HepG2 (cell line): ENCODE data around the gene IRF7. TPM values are rescaled to one million over a fixed set of nuclear protein-coding genes. Genes with fewer than 3 reads are reported as not detected.

Experiments used
- ATF7 ChIP-seq, 2 experiments: fragments of 450-650 bp in 1 of 2; sonication (generic) in 1 of 2; formaldehyde crosslinking in 1 of 2; IDR thresholded peaks; 2 replicates each; pipeline versions ENCODE4 v1.4.0 to v1.6.1; 2016 to 2020; ENCODE audit warnings: antibody characterized with exemption in 1 of 2, mild to moderate bottlenecking in 1 of 2, missing genetic modification reagents in 1 of 2
- CCDC6 ChIP-seq: sonication (generic); formaldehyde crosslinking; IDR thresholded peaks from 2 replicates; pipeline ENCODE4 v1.8.1; 2022; ENCODE audit warnings: mild to moderate bottlenecking, missing genetic modification reagents, moderate library complexity
- FOXO1 ChIP-seq: sonication (generic); formaldehyde crosslinking; IDR thresholded peaks from 2 replicates; pipeline ENCODE4 v1.4.0; 2020; ENCODE audit warnings: missing genetic modification reagents
- GATAD2A ChIP-seq: IDR thresholded peaks from 2 replicates; pipeline ENCODE4 v1.6.1; 2016
- HDAC2 ChIP-seq: sonication (generic); formaldehyde crosslinking; IDR thresholded peaks from 2 replicates; pipeline ENCODE4 v1.4.0; 2020; ENCODE audit warnings: missing genetic modification reagents
- SAP130 ChIP-seq: IDR thresholded peaks from 2 replicates; pipeline ENCODE4 v1.6.1; 2016; ENCODE audit warnings: low read depth
- SMAD1 ChIP-seq: sonication (generic); formaldehyde crosslinking; IDR thresholded peaks from 2 replicates; pipeline ENCODE4 v1.4.0; 2020; ENCODE audit warnings: missing genetic modification reagents, low read depth, mild to moderate bottlenecking, borderline replicate concordance
- ZBTB38 ChIP-seq: sonication (generic); formaldehyde crosslinking; IDR thresholded peaks from 2 replicates; pipeline ENCODE4 v1.5.1; 2020; ENCODE audit warnings: mild to moderate bottlenecking, missing genetic modification reagents
- ZBTB7B ChIP-seq: sonication (generic); formaldehyde crosslinking; IDR thresholded peaks from 2 replicates; pipeline ENCODE4 v1.4.0; 2020; ENCODE audit warnings: missing genetic modification reagents
- ZNF138 ChIP-seq: sonication (generic); formaldehyde crosslinking; IDR thresholded peaks from 2 replicates; pipeline ENCODE4 v1.5.0; 2020; ENCODE audit warnings: mild to moderate bottlenecking, low read depth, missing genetic modification reagents
- ZNF34 ChIP-seq: sonication (generic); formaldehyde crosslinking; IDR thresholded peaks from 2 replicates; pipeline ENCODE4 v1.4.0; 2020; ENCODE audit warnings: mild to moderate bottlenecking, missing genetic modification reagents, borderline replicate concordance
- ZNF468 ChIP-seq: sonication (generic); formaldehyde crosslinking; IDR thresholded peaks from 2 replicates; pipeline ENCODE4 v1.8.0; 2022; ENCODE audit warnings: mild to moderate bottlenecking, moderate library complexity, missing genetic modification reagents
- ZNF614 ChIP-seq: IDR thresholded peaks from 2 replicates; pipeline ENCODE4 v1.6.1; 2018; ENCODE audit warnings: missing biosample characterization, missing genetic modification reagents, inconsistent platforms, borderline replicate concordance
- ZNF709 ChIP-seq: sonication (generic); formaldehyde crosslinking; IDR thresholded peaks from 2 replicates; pipeline ENCODE4 v1.5.0; 2020; ENCODE audit warnings: mild to moderate bottlenecking, missing genetic modification reagents
- polyA plus RNA-seq, 8 experiments: library from polyadenylated mRNA; depleted of rRNA in 3 of 8; stranded (reverse) in 7 of 8; unstranded in 1 of 8; fragments of >200 nt; fragmentation: Illumina TruSeq in 4 of 8; extraction: Trizol in 4 of 8; gene quantifications; 2 replicates each; pipeline versions ENCODE4 v1.2.1 to v1.2.3, GENCODE V29; 2011 to 2016; ENCODE audit warnings: low read depth in 4 of 8, missing spikeins in 1 of 8, mixed read lengths in 1 of 8; ENCODE audit not compliant: insufficient read depth in 1 of 8
- total RNA-seq, 5 experiments: library from RNA; depleted of rRNA; stranded (reverse); fragments of >200 nt; fragmentation: Illumina TruSeq; extraction: Trizol; gene quantifications; 2 replicates each; pipeline ENCODE4 v1.2.3, GENCODE V29; 2016; ENCODE audit warnings: low read depth in 1 of 5
- TF ChIP-seq, protein P1 (sequence below): IDR thresholded peaks from 2 replicates; pipeline ENCODE4 v1.6.1; 2016; ENCODE audit warnings: low read depth, borderline replicate concordance
- TF ChIP-seq, protein P2 (sequence below): sonication (generic); formaldehyde crosslinking; IDR thresholded peaks from 2 replicates; pipeline ENCODE4 v1.5.0; 2020; ENCODE audit warnings: missing genetic modification reagents
- TF ChIP-seq, protein P3 (sequence below): sonication (generic); formaldehyde crosslinking; IDR thresholded peaks from 2 replicates; pipeline ENCODE4 v1.5.0; 2020; ENCODE audit warnings: mild to moderate bottlenecking, missing genetic modification reagents
- TF ChIP-seq, protein P4 (sequence below), 2 experiments: sonication (generic) in 1 of 2; formaldehyde crosslinking in 1 of 2; IDR thresholded peaks; 2 replicates each; pipeline versions ENCODE4 v1.4.0 to v1.6.1; 2018 to 2020; ENCODE audit warnings: missing genetic modification reagents in 2 of 2, borderline replicate concordance in 1 of 2, low read depth in 1 of 2, mild to moderate bottlenecking in 1 of 2, missing biosample characterization in 1 of 2
- TF ChIP-seq, protein P5 (sequence below): sonication (generic); formaldehyde crosslinking; IDR thresholded peaks from 2 replicates; pipeline ENCODE4 v1.5.0; 2020; ENCODE audit warnings: mild to moderate bottlenecking, missing genetic modification reagents, moderate library complexity
- TF ChIP-seq, protein P6 (sequence below): sonication (generic); formaldehyde crosslinking; conservative IDR thresholded peaks from 2 replicates; pipeline ENCODE4 v1.5.0; 2020; ENCODE audit warnings: missing genetic modification reagents

IRF7 gene
- total and polyA plus RNA-seq, 2 of the 13 experiments (the other 11 are each of a cell fraction or from before 2014, with no cell fraction given), result not detected

DNA sequence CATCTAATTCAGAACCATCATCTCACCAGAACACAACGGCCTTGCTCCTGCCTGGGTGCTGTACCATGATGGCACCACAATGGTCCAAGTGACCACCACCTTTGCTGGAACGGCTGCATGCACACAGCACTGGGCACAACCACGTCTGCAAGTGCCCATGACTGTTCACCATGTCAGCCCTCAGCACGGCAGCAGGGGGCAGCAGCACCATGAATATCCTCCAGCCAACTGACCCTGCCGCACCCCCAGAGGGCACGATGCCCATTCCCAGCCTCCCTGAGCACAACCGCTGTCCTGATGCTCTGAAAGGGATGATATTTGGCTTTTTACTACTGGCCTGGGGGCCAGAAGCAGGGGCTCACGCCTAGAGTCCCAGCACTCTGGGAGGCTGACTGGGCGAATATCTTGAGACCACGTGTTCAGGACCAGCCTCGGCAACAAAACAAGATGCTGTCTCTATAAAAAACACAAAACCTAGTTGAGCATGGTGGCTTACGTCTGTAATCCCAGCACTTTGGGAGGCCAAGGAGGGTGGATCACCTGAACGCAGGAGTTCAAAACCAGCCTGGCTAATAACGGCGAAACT is 47.0 kb upstream of the IRF7 start (continued):
- TF ChIP-seq CCDC6 (CRISPR knock-in tag) (no peak), ZNF468 (no peak), ZBTB7B (CRISPR knock-in tag) (no peak), SMAD1 (CRISPR knock-in tag) (no peak), ATF7 (IDR thresholded peaks at IDR 0.05) (no peak), ATF7 (CRISPR knock-in tag; IDR thresholded peaks at IDR 0.05) (no peak), FOXO1 (CRISPR knock-in tag) (no peak), ZBTB38 (CRISPR knock-in tag) (peak; percentile 87), HDAC2 (no peak), ZNF709 (no peak), SAP130 (CRISPR knock-in tag) (peak; percentile 41; the same call in 1 of the 2 replicates), GATAD2A (CRISPR knock-in tag) (0 out of 2 replicates have a peak, but pooled peaks have one; percentile 18), ZNF138 (CRISPR knock-in tag) (no peak), ZNF614 (CRISPR knock-in tag) (0 out of 2 replicates have a peak, but pooled peaks have one; percentile 18), ZNF34 (CRISPR knock-in tag) (no peak)
- TF ChIP-seq, protein P1, sequence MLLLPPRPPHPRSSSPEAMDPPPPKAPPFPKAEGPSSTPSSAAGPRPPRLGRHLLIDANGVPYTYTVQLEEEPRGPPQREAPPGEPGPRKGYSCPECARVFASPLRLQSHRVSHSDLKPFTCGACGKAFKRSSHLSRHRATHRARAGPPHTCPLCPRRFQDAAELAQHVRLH (CRISPR knock-in tag), result no peak
- TF ChIP-seq, protein P2, sequence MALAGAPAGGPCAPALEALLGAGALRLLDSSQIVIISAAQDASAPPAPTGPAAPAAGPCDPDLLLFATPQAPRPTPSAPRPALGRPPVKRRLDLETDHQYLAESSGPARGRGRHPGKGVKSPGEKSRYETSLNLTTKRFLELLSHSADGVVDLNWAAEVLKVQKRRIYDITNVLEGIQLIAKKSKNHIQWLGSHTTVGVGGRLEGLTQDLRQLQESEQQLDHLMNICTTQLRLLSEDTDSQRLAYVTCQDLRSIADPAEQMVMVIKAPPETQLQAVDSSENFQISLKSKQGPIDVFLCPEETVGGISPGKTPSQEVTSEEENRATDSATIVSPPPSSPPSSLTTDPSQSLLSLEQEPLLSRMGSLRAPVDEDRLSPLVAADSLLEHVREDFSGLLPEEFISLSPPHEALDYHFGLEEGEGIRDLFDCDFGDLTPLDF, result no peak
- TF ChIP-seq, protein P3, sequence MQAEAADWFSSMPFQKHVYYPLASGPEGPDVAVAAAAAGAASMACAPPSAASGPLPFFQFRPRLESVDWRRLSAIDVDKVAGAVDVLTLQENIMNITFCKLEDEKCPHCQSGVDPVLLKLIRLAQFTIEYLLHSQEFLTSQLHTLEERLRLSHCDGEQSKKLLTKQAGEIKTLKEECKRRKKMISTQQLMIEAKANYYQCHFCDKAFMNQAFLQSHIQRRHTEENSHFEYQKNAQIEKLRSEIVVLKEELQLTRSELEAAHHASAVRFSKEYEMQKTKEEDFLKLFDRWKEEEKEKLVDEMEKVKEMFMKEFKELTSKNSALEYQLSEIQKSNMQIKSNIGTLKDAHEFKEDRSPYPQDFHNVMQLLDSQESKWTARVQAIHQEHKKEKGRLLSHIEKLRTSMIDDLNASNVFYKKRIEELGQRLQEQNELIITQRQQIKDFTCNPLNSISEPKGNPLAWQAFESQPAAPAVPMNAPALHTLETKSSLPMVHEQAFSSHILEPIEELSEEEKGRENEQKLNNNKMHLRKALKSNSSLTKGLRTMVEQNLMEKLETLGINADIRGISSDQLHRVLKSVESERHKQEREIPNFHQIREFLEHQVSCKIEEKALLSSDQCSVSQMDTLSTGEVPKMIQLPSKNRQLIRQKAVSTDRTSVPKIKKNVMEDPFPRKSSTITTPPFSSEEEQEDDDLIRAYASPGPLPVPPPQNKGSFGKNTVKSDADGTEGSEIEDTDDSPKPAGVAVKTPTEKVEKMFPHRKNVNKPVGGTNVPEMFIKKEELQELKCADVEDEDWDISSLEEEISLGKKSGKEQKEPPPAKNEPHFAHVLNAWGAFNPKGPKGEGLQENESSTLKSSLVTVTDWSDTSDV (CRISPR knock-in tag), result no peak
- TF ChIP-seq, protein P4, sequence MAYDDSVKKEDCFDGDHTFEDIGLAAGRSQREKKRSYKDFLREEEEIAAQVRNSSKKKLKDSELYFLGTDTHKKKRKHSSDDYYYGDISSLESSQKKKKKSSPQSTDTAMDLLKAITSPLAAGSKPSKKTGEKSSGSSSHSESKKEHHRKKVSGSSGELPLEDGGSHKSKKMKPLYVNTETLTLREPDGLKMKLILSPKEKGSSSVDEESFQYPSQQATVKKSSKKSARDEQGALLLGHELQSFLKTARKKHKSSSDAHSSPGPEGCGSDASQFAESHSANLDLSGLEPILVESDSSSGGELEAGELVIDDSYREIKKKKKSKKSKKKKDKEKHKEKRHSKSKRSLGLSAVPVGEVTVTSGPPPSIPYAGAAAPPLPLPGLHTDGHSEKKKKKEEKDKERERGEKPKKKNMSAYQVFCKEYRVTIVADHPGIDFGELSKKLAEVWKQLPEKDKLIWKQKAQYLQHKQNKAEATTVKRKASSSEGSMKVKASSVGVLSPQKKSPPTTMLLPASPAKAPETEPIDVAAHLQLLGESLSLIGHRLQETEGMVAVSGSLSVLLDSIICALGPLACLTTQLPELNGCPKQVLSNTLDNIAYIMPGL (CRISPR knock-in tag; IDR thresholded peaks at IDR 0.05; ENCODE audit: borderline replicate concordance in 1 of 2, low read depth in 1 of 2), result 0 out of 4 replicates have a peak, but pooled peaks of 1 of the 2 experiments have one; percentile 30
- TF ChIP-seq, protein P5, sequence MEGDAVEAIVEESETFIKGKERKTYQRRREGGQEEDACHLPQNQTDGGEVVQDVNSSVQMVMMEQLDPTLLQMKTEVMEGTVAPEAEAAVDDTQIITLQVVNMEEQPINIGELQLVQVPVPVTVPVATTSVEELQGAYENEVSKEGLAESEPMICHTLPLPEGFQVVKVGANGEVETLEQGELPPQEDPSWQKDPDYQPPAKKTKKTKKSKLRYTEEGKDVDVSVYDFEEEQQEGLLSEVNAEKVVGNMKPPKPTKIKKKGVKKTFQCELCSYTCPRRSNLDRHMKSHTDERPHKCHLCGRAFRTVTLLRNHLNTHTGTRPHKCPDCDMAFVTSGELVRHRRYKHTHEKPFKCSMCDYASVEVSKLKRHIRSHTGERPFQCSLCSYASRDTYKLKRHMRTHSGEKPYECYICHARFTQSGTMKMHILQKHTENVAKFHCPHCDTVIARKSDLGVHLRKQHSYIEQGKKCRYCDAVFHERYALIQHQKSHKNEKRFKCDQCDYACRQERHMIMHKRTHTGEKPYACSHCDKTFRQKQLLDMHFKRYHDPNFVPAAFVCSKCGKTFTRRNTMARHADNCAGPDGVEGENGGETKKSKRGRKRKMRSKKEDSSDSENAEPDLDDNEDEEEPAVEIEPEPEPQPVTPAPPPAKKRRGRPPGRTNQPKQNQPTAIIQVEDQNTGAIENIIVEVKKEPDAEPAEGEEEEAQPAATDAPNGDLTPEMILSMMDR (CRISPR knock-in tag), result peak; percentile 91
- TF ChIP-seq, protein P6, sequence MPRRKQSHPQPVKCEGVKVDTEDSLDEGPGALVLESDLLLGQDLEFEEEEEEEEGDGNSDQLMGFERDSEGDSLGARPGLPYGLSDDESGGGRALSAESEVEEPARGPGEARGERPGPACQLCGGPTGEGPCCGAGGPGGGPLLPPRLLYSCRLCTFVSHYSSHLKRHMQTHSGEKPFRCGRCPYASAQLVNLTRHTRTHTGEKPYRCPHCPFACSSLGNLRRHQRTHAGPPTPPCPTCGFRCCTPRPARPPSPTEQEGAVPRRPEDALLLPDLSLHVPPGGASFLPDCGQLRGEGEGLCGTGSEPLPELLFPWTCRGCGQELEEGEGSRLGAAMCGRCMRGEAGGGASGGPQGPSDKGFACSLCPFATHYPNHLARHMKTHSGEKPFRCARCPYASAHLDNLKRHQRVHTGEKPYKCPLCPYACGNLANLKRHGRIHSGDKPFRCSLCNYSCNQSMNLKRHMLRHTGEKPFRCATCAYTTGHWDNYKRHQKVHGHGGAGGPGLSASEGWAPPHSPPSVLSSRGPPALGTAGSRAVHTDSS (CRISPR knock-in tag), result no peak
